T-cell (primary cell): ENCODE data around the gene THAP11. TPM values are rescaled to one million over a fixed set of nuclear protein-coding genes. Genes with fewer than 3 reads are reported as not detected.
A peak's percentile ranks its signal among the peaks of the same experiment; 100 is the strongest.

Experiments
- ATAC-seq, 4 experiments: fragments of 200-7000 bp in 3 of 4; fragments of 150-1000 bp in 1 of 4; cut with Tn5 transposase; replicated peaks in 1 of 4; 1 replicate in 3 of 4; 2 replicates in 1 of 4; pipeline ENCODE4 v1.10.0; 2021; ENCODE audit warnings: moderate library complexity in 3 of 4, mild to moderate bottlenecking in 2 of 4, moderate number of reproducible peaks in 1 of 4
- CTCF ChIA-PET, 2 donors: fragments of 300-600 bp; sonication (Branson Sonifier 250); formaldehyde crosslinking; loops; one replicate each; lab custom pipeline; 2022; ENCODE audit warnings: antibody characterized with exemption in 2 of 2; lab: Charles Lee
- POLR2A ChIA-PET, 2 donors: fragments of 300-600 bp; sonication (Branson Sonifier 250); formaldehyde crosslinking; loops; one replicate each; lab custom pipeline; 2022; ENCODE audit warnings: antibody characterized with exemption in 2 of 2; lab: Charles Lee
- DNase-seq, 35 experiments: peaks; one replicate each; pipeline versions ENCODE4 v3.0.0 to v3.0.0-alpha.2; 2013 to 2023
- H3K27ac ChIP-seq: one replicate; pipeline ENCODE4 v1.5.1; 2013; ENCODE audit warnings: low read length
- H3K27me3 ChIP-seq, 2 experiments: replicated peaks in 1 of 2; 1 replicate in 1 of 2; 2 replicates in 1 of 2; pipeline versions ENCODE4 v1.6.1 to v1.7.0; 2013; ENCODE audit warnings: low read length in 1 of 2, mixed read lengths in 1 of 2; ENCODE audit not compliant: control insufficient read depth in 2 of 2, insufficient read depth in 2 of 2; ENCODE audit errors: extremely low read depth in 1 of 2
- H3K36me3 ChIP-seq, 2 donors: 1 replicate in 1 of 2; 2 replicates in 1 of 2; pipeline versions ENCODE4 v1.6.1 to v1.7.0; 2013; ENCODE audit warnings: low read length in 1 of 2; ENCODE audit not compliant: control insufficient read depth in 2 of 2, insufficient read depth in 1 of 2; ENCODE audit errors: extremely low read depth in 1 of 2
- H3K4me1 ChIP-seq, 2 experiments: 1 replicate in 1 of 2; 2 replicates in 1 of 2; pipeline versions ENCODE4 v1.6.1 to v1.7.0; 2013; ENCODE audit warnings: low read length in 2 of 2, mixed read lengths in 1 of 2; ENCODE audit not compliant: insufficient read depth in 2 of 2, control insufficient read depth in 1 of 2; ENCODE audit errors: extremely low read depth in 1 of 2
- H3K4me3 ChIP-seq, 2 donors: 1 replicate in 1 of 2; 2 replicates in 1 of 2; pipeline versions ENCODE4 v1.5.1 to v1.7.0; 2013; ENCODE audit warnings: mild to moderate bottlenecking in 2 of 2, low read length in 1 of 2, moderate library complexity in 1 of 2; ENCODE audit not compliant: control insufficient read depth in 1 of 2; ENCODE audit errors: extremely low read depth in 1 of 2
- H3K9me3 ChIP-seq: 2 replicates; pipeline ENCODE4 v1.7.0; 2013
- H3K27ac Mint-ChIP-seq, 2 donors: one replicate each; pipeline ENCODE4 v1.8.0; 2020 to 2021; ENCODE audit warnings: mild to moderate bottlenecking in 2 of 2, mixed read lengths in 2 of 2
- H3K27me3 Mint-ChIP-seq, 2 donors: one replicate each; pipeline ENCODE4 v1.8.0; 2021 to 2022; ENCODE audit warnings: mixed read lengths in 2 of 2
- H3K36me3 Mint-ChIP-seq: one replicate; pipeline ENCODE4 v1.8.0; 2021; ENCODE audit warnings: mixed read lengths
- H3K4me1 Mint-ChIP-seq, 3 donors: one replicate each; pipeline ENCODE4 v1.8.0; 2020 to 2022; ENCODE audit warnings: mixed read lengths in 3 of 3, mild to moderate bottlenecking in 1 of 3
- H3K4me3 Mint-ChIP-seq, 3 donors: one replicate each; pipeline ENCODE4 v1.8.0; 2020 to 2022; ENCODE audit warnings: mild to moderate bottlenecking in 3 of 3, mixed read lengths in 3 of 3, moderate library complexity in 3 of 3
- H3K9me3 Mint-ChIP-seq, 3 donors: one replicate each; pipeline ENCODE4 v1.8.0; 2020 to 2022; ENCODE audit warnings: mixed read lengths in 3 of 3
- WGBS: methylation state at CpG from one replicate; pipeline ENCODE4 v1.1.5; 2013; ENCODE audit warnings: missing lambda C conversion rate; ENCODE audit not compliant: insufficient coverage; 5-methylcytosine and 5-hydroxymethylcytosine counted together
- total RNA-seq, 35 experiments: library from RNA in 6 of 35; stranded (reverse) in 6 of 35; fragments of 120-200 nt in 1 of 35; gene quantifications; one replicate each; pipeline versions ENCODE4 v1.2.1 to v1.2.4 and lab custom pipeline; 2013 to 2026

THAP11 gene
- total RNA-seq, 5 donors from 2014 or later (not counting 1 experiment from before 2014, with no cell fraction given) = 37.9 to 59.9 (median 55.5) TPM

DNA sequence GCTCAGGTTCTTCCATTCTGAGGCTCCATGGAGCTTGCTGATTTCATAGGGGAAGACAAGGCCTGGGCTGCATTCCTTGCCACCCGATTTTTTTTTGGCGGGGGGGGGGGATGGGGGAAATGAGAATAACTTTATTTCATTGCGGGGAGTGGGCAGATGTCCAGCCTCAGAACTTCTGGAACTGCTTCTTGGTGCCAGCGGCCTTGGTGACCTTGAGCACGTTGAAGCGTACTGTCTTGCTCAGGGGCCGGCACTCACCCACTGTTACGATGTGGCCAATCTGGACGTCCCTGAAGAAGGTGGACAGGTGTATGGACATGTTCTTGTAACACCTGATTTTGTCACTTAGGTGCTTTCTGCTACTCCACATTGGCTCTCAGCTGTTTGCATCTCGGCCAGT lies 13.7 kb downstream of the THAP11 start:
- no peaks in the 10 kb centered on the region for H3K9me3 ChIP-seq
- CTCF ChIA-PET = interaction anchor here (0.5 to 0.6 kb wide), 2 partner anchors 63 to 738 kb away, joined by 4 read pairs; no protein-coding TSS in a partner anchor
- no peak overlapping the region for H3K4me3 ChIP-seq
- peaks cover 24 to 40% (median 35%) of the 10 kb centered on the region in 3 donors for H3K4me1 Mint-ChIP-seq
- no peaks in the 10 kb centered on the region for H3K9me3 Mint-ChIP-seq
- no peak for DNase-seq
- H3K4me1 ChIP-seq = peaks cover 0 to 29% of the 10 kb centered on the region in 2 experiments
- no peaks in the 10 kb centered on the region for H3K27me3 ChIP-seq
- H3K27ac Mint-ChIP-seq = no peak overlapping the region
- no peaks in the 10 kb centered on the region for H3K27me3 Mint-ChIP-seq
- POLR2A ChIA-PET = interaction anchor here (0.6 to 0.7 kb wide), 3 partner anchors 18 to 41 kb away, joined by 6 to 10 read pairs (median 7); no protein-coding TSS in a partner anchor
- no peak overlapping the region for H3K4me3 Mint-ChIP-seq
- H3K36me3 ChIP-seq = peaks cover 1 to 4% of the 10 kb centered on the region in 2 donors
- 100% methylated on average over 7 of the region's 10 CpGs for WGBS
- H3K36me3 Mint-ChIP-seq = peaks cover 3% of the 10 kb centered on the region
- ATAC-seq = no peak
- H3K27ac ChIP-seq = no peak overlapping the region

DNA sequence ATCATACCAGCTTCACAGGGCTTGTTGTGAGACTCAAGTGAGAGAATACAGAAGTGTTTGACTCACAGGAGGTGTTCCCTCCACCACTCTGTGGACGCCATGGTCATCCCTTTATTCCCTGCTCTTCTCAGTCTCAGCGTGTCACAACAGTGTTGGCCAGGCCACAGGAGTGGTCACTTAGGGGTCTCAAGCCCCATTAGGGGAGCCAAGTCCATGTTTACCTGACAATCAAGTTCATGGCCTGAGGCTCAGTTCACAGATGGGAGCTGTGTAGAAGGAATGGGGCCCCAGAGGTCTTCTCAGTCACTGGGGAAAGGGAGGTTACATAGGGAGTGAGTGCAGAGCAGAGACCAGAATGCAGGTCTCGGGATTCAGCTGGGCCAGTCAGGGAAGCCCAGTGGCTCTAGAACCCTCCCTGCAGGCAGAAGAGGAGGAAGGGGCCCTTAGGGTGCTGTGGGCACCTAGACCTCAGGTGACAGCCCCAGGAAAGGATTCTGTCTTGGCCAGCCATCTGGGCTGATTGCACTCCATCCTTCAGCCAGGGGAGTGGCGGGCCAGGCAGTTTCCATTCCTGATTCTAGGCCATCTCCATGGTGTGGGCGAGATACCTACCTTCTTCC lies 14.9 kb downstream of the THAP11 start:
- Mint-ChIP-seq H3K27ac (peak overlapping the region; percentile 21 to 40), H3K4me1 (peaks cover 29 to 45% (median 38%) of the 10 kb centered on the region in 3 donors), H3K27me3 (no peaks in the 10 kb centered on the region), H3K36me3 (peaks cover 3% of the 10 kb centered on the region), H3K4me3 (no peak overlapping the region), H3K9me3 (no peaks in the 10 kb centered on the region)
- ChIA-PET POLR2A (interaction anchor here in 1 of 2 donors (0.7 kb wide), 1 partner anchor 197 kb away, joined by 7 read pairs; no protein-coding TSS in a partner anchor), CTCF (interaction anchor here in 1 of 2 donors (0.7 to 0.8 kb wide), 2 partner anchors 12 to 1885 kb away, joined by 4 read pairs; no protein-coding TSS in a partner anchor)
- H3K4me1 ChIP-seq = peaks cover 0 to 27% of the 10 kb centered on the region in 2 experiments
- H3K4me3 ChIP-seq = no peak overlapping the region
- ATAC-seq (no peak), DNase-seq (no peak)
- peaks cover 0 to 15% of the 10 kb centered on the region in 2 donors for H3K36me3 ChIP-seq
- no peaks in the 10 kb centered on the region for H3K9me3 ChIP-seq
- WGBS = 100% methylated on average over 4 of the region's 5 CpGs
- H3K27me3 ChIP-seq = no peaks in the 10 kb centered on the region
- H3K27ac ChIP-seq = peak overlapping the region; percentile 55

DNA sequence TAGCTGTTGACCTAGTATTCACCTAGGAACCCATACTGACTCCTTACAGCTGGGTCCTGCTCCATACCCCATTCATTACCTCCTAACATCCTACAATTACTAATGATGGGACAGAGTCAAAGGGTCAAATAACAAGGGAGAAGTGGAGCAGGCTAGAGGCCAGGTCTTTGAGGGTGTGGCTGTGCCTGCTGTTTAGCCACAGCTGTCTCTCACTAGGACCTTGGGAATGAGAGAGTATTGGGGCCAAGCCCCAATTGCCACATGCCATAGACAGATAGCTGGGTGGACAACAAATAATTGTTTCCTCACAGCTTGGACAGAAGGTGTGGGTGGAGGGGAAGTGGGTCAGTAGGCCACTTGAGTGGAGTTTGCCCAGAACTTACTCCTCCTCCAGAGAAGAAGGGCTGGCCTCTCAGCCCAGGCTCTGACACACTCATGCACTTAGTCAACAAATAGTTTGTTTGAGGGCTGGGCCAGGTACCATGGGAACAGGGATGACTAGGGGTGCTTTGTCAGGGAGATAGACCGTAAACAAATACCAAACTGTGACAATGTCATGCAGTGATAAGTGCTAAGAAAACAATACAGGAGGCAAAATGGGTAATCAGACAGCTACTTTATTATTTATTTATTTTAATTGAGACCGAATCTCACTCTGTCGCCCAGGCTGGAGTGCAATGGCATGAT lies 15.6 kb downstream of the THAP11 start:
- peak in 18 of 35 experiments; percentile 9 to 50 (median 22) for DNase-seq
- Mint-ChIP-seq H3K4me1 (peaks cover 32 to 45% (median 38%) of the 10 kb centered on the region in 3 donors), H3K27me3 (no peaks in the 10 kb centered on the region), H3K9me3 (no peaks in the 10 kb centered on the region), H3K36me3 (peaks cover 3% of the 10 kb centered on the region), H3K27ac (peak overlapping the region; percentile 40 to 69), H3K4me3 (no peak overlapping the region)
- Histone ChIP-seq H3K9me3 (no peaks in the 10 kb centered on the region), H3K4me1 (peaks cover 0 to 25% of the 10 kb centered on the region in 2 experiments), H3K4me3 (no peak overlapping the region), H3K27ac (peak overlapping the region; percentile 55), H3K27me3 (no peaks in the 10 kb centered on the region), H3K36me3 (peaks cover 0 to 16% of the 10 kb centered on the region in 2 donors)
- ATAC-seq = peak; percentile 48 to 64 (median 54)
- ChIA-PET POLR2A (no interaction called here), CTCF (interaction anchor here in 1 of 2 donors (0.6 kb wide), 1 partner anchor 46 kb away, joined by 5 read pairs; no protein-coding TSS in a partner anchor)
- WGBS = no CpG with 5 or more reads among the region's 3 CpGs

DNA sequence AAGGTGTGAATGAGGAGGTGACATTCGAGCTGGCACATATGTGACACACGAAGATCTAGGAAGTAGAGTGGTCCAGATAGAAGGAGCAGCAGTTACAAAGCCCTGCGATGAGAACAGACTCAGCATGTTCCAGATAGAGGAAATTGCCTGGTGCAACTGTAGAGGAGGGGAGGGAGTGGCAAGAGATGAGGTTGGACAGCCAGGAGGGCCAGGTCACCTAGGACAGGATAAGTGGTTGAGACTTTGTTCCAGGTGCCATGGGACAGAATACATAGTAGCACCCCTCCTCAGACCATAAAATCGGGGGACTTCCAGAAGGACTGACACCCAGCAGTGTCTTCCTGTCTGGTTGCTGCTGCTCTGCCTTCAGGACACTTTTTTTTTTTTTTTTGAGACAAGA lies 16.4 kb downstream of the THAP11 start:
- ChIA-PET CTCF (no interaction called here), POLR2A (interaction anchor here in 1 of 2 donors (0.6 kb wide), 1 partner anchor 445 kb away, joined by 3 read pairs; no protein-coding TSS in a partner anchor)
- Mint-ChIP-seq H3K4me3 (no peak overlapping the region), H3K36me3 (peaks cover 3% of the 10 kb centered on the region), H3K27me3 (no peaks in the 10 kb centered on the region), H3K4me1 (peaks cover 32 to 45% (median 38%) of the 10 kb centered on the region in 3 donors), H3K9me3 (no peaks in the 10 kb centered on the region), H3K27ac (peak overlapping the region; percentile 30 to 40)
- Histone ChIP-seq H3K27ac (peak overlapping the region; percentile 40), H3K4me1 (peaks cover 0 to 25% of the 10 kb centered on the region in 2 experiments), H3K4me3 (no peak overlapping the region), H3K27me3 (no peaks in the 10 kb centered on the region), H3K36me3 (peaks cover 0 to 16% of the 10 kb centered on the region in 2 donors), H3K9me3 (no peaks in the 10 kb centered on the region)
- no peak for ATAC-seq
- WGBS = 71% methylated on average over 4 of the region's 4 CpGs
- DNase-seq = no peak

DNA sequence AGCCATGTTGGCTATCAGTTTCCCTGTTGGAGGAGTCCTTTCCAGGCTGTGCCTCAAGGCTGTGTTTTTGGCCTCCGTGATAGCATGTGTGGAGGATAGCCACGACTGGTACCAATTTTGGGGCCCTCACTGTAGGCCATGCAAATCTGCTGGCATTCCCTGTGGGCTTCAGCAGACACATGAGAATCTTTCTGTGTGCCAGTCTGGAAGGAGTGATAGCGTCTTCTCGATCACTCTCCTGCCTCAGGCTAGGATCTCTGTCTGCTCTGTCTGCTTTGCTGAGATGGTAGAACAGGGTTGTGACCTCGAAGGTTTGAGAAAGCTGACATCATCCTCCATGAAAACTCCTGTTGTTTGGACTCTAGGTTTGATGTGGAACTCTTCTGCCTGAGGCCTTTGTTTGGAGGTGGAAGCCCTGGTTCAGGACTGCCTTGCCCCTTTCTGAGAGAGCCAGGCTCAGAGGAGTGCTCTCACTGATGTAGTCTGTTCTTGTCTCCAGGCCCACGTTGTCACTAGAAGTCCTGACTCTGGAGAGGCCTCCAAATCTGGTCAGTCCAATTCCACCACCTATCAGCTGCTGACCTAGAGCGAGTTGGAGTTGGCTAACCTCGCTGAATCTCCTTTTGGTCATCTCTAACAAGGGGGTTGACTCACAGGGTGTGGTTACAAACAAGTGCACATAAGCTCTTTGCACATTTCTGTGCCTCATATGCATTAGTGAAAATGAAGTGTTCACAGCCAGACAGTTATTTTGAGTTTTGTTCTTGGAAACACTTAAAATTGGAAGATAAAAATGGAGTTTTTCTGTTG lies 18.7 kb downstream of the THAP11 start:
- Histone ChIP-seq H3K9me3 (no peaks in the 10 kb centered on the region), H3K4me3 (no peak overlapping the region), H3K36me3 (peaks cover 4 to 24% of the 10 kb centered on the region in 2 donors), H3K27me3 (no peaks in the 10 kb centered on the region), H3K4me1 (peaks cover 0 to 20% of the 10 kb centered on the region in 2 experiments), H3K27ac (no peak overlapping the region)
- DNase-seq = no peak
- ChIA-PET POLR2A (no interaction called here), CTCF (no interaction called here)
- no peak for ATAC-seq
- H3K27ac Mint-ChIP-seq = peak overlapping the region in 1 of 2 donors; percentile 36
- H3K4me3 Mint-ChIP-seq = no peak overlapping the region
- WGBS = 96% methylated on average over 6 of the region's 8 CpGs
- H3K27me3 Mint-ChIP-seq = no peaks in the 10 kb centered on the region
- H3K4me1 Mint-ChIP-seq = peaks cover 27 to 33% (median 33%) of the 10 kb centered on the region in 3 donors
- H3K9me3 Mint-ChIP-seq = no peaks in the 10 kb centered on the region
- H3K36me3 Mint-ChIP-seq = peaks cover 3% of the 10 kb centered on the region
